HL-60 (cell line): ENCODE measurements around the gene ZNF655.

Experiments used
- DNase-seq, 2 experiments: peaks; one replicate each; pipeline ENCODE4 v3.0.0-alpha.2; 2010 to 2020; ENCODE audit warnings: low read depth in 1 of 2, low spot score in 1 of 2
- H3K27ac ChIP-seq: fragments of 250-450 bp; sonication (Bioruptor Pico); replicated peaks from 2 replicates; pipeline ENCODE4 v1.5.1; 2020; ENCODE audit warnings: mild to moderate bottlenecking, moderate library complexity
- H3K27me3 ChIP-seq: fragments of 250-450 bp; sonication (Bioruptor Pico); 2 replicates; pipeline ENCODE4 v1.5.1; 2021; ENCODE audit warnings: mild to moderate bottlenecking, moderate library complexity; ENCODE audit not compliant: insufficient read depth, poor library complexity, severe bottlenecking
- H3K4me3 ChIP-seq: replicated peaks from 2 replicates; pipeline ENCODE4 v1.5.1; 2011; ENCODE audit warnings: mild to moderate bottlenecking, control low read depth, low read length; ENCODE audit not compliant: insufficient read depth
- CTCF ChIP-seq: IDR thresholded peaks from one replicate; pipeline ENCODE4 v1.5.1; 2011; ENCODE audit warnings: low read length, control low read depth, inconsistent platforms; ENCODE audit not compliant: insufficient read depth
- POLR2AphosphoS5 ChIP-seq: IDR thresholded peaks from 2 replicates; pipeline ENCODE4 v1.6.1; 2012; ENCODE audit warnings: low read depth
- REST ChIP-seq: IDR thresholded peaks from 2 replicates; pipeline ENCODE4 v1.6.1; 2012; ENCODE audit warnings: low read depth; ENCODE audit not compliant: insufficient replicate concordance
- SPI1 ChIP-seq: IDR thresholded peaks from 2 replicates; pipeline ENCODE4 v1.6.1; 2012; ENCODE audit warnings: low read depth, mild to moderate bottlenecking, borderline replicate concordance

Gene ZNF655

GRCh38 chr7:99557196-99557607, 1.2 kb upstream of the ZNF655 start:
- peak overlapping the region; percentile 75 for H3K4me3 ChIP-seq
- TF ChIP-seq REST = peak; percentile 86
- TF ChIP-seq SPI1 = no peak
- no peaks in the 10 kb centered on the region for H3K27me3 ChIP-seq
- H3K27ac ChIP-seq = no peak overlapping the region
- DNase-seq = no peak

- Histone ChIP-seq H3K4me3 (peak overlapping the region; percentile 75), H3K27ac (peak overlapping the region; percentile 95), H3K27me3 (no peaks in the 10 kb centered on the region)
- TF ChIP-seq POLR2AphosphoS5 (no peak; the same call in 1 of the 2 replicates), REST (no peak)
- DNase-seq = no peak
These were observed 519 bp upstream of the ZNF655 start for GRCh38 chr7:99557940-99558305.

GRCh38 chr7:99559175-99559915, 903 bp downstream of the ZNF655 start:
- Histone ChIP-seq H3K27ac (peak overlapping the region; percentile 95), H3K4me3 (peak overlapping the region; percentile 75), H3K27me3 (no peaks in the 10 kb centered on the region)
- DNase-seq = no peak
- TF ChIP-seq CTCF (no peak), SPI1 (no peak), POLR2AphosphoS5 (no peak)

GRCh38 chr7:99560834-99561736, 2.6 kb downstream of the ZNF655 start:
- peak; percentile 37 for TF ChIP-seq SPI1
- no peak for TF ChIP-seq CTCF
- Histone ChIP-seq H3K27ac (no peak overlapping the region), H3K27me3 (no peaks in the 10 kb centered on the region), H3K4me3 (no peak overlapping the region)
- DNase-seq = no peak
